IPS DF 4.7 (cell line): ENCODE results near the gene CDC25C.
"Not testable (repeated sequence)": the region's sequence is repeated elsewhere in the genome, so short reads cannot be mapped to it uniquely, and the experiment has no call there.

Source experiments
- DNase-seq: peaks from one replicate; pipeline ENCODE4 v3.0.0-alpha.2; 2013; ENCODE audit warnings: low spot score; ENCODE audit errors: extremely low read depth

The CDC25C gene

DNA sequence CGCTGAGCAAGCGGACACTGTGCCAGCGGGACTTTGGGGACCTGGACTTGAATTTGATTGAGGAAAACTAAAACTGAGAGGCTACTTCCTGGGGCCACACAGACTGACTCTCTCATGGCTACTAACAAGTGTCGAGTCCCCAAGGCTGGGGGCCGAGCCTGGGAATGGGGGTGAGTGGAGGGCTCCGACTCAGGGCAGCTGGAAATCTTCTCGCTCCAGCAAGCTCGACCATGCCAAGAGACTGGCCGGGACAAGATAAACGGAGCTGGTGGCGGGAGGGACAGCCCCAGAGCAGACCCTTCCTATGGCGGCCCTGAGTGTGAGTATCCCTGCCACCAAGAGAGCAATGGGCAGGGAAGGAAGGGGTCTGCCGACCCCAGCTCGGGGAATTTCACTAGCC is 15.3 kb upstream of the CDC25C start:
- DNase-seq: no peak

GRCh38 chr5:138344887-138345622 is 13.5 kb upstream of the CDC25C start:
- DNase-seq: no peak

GRCh38 chr5:138340008-138340407 is 8.4 kb upstream of the CDC25C start:
- DNase-seq: no peak

DNA sequence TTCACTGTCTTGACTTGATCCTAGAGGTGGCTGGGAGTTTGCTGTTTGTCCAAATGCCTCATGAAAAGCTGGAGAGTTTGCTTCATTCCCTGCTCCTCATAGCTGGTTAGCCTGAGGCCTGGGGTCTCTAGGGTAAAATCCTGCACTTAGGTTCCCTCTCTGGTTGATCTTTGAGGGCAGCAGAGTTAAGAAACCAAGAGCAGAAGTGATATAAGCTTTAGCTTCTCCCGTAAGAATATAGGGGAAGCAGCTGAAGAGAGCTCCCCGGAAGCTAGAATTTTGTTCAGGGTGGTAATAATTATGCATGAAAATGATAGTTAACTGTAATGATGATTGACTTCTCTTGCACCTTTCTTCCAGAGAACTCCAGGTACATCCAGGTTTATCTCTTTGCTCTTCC is 7.9 kb upstream of the CDC25C start:
- no peak for DNase-seq

GRCh38 chr5:138339091-138339456 is 7.5 kb upstream of the CDC25C start:
- no peak for DNase-seq

GRCh38 chr5:138338411-138339090 is 6.9 kb upstream of the CDC25C start:
- no peak for DNase-seq

DNA sequence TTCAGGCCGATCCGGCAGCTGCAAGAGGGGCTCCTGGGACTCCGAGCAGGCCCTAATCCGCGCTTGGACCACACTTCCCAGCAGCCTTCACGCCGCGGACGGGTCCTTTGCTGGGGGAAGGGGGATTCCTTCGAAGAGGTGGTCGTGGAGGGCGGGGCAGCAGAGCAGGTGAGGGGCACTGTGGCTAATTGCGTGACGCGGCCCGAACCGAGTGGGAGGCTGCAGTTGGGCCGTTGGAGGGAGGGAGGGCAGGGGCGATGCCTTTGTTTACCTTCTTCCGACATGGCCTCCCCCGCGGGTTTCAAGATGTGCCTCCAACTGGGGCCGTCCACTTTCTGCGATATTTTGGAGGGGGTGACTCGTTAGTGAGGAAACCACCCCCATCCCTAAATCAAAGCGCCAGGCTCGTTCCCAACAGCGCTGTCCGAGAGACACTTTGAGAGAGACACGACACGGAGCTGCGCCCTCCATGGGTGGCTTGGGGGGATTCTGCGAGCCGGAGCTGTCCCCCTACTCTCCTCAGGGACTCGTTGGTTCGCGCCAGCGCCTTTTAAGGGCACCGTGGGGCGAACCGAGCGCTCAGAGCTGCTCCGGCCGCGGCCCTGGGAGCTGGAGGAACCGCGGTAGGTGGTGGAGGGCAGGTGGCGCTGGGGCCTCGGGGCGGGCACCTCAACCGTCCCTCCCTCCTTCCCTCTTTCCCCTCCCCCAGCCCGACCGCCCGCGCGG is 6.2 kb upstream of the CDC25C start, which contains the start of gene FAM53C:
Gene FAM53C (plus strand): TSS at position 582 of the 726 bp plus-strand sequence. CDS start 3,070 bp downstream, outside the sequence.
- DNase-seq: no peak

DNA sequence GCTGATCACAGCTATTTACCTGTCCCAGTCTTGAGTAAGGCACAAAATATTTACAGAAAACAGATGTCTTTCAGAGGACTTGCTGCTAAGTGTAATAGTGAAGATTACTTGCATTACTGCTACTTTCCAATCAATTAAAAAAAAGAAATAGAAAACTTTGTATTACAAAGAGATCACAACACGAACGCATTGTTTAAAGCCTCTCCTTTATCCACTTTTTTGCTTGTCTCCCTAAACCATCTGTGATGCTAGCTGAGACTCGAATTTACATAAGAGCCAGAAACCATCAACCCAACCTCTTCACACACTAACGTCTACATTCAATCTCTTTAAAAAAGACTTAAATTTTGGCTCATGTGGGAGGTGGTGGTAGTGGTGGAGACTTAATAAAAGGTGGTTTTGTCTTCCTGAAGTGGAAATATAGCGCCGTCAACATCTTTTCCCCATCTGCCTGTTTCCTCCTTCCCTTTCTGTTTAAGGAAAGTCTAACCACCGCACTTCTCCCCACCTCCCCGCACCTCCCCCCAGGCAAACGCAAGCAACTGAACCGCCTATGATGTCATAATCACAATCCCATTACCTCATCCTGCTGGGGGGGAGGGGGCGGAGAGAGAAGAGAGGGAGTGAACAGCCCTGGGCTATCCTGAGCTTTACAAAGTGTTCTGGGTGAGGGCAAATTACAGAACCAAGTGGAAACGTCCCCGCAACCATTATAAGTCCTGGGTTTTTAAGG is 5.5 kb upstream of the CDC25C start:
- DNase-seq: no peak

- no peak for DNase-seq
Measured at GRCh38 chr5:138334867-138335447, 3.4 kb upstream of the CDC25C start.

DNA sequence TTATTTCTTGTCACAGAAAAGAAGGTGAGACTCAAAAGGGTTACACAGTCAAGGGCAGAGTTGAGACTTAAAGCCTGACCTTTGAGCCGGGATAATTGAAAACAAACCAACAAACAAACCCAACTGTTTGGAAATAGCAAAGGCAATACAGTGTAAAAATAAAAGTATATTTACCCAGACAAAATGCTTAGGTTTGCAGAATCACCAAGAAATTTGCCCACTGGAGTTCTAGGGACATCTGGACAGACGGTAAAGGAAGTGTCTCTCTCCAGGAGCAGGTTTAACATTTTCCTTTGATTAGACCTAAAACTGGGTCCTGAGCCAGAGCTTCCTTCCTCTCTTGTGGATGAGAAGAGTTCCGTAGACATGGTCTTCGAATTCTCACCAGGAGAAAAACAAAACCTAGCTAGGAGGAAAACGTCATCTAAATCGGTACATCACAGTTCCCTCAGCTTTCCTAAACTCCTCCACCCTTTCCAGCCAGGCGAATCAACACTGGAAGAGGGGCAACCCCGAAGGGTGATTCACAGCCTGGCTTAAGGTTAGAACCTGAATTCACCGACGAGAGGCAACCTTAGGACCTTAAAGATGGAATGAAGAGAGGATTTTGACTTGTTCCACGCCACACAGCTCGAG is 673 bp downstream of the CDC25C start:
- DNase-seq: no peak

DNA sequence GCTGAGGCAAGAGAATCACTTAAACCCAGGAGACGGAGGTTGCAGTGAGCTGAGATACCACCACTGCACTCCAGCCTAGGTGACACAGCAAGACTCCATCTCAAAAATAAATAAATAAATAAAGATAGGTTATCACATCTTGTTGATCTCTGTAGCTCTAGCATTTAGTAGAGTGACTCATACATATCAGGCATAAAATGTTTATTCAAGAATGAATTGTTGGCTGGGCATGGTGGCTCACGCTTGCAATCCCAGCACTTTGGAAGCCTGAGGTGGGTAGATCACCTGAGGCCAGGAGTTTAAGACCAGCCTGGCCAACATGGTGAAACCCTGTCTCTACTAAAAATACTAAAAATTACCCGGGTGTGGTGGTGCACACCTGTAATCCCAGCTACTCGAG is 13.4 kb downstream of the CDC25C start:
- not testable (repeated sequence) for DNase-seq

DNA sequence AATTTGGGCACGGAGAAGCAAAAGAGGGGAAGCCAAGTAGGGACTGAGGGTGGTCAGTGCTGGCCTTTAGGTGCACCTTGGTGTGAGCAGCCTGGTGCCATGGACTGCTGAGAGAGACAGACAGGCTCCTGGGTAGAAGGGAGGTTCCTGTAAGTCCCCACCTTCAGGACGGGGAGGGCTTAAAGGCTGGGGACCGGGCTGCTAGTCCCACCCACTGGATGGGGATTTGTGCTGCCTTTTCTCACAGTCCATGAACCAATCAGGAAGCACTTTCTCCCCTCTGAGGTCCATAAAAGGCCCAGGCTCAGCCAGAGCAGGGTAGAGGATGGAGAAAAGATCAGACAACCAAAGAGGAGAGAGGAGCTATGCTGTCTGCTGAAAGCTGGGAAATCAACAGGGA is 15.2 kb downstream of the CDC25C start:
- DNase-seq: no peak

GRCh38 chr5:138315751-138316278 is 15.8 kb downstream of the CDC25C start:
- no peak for DNase-seq

DNA sequence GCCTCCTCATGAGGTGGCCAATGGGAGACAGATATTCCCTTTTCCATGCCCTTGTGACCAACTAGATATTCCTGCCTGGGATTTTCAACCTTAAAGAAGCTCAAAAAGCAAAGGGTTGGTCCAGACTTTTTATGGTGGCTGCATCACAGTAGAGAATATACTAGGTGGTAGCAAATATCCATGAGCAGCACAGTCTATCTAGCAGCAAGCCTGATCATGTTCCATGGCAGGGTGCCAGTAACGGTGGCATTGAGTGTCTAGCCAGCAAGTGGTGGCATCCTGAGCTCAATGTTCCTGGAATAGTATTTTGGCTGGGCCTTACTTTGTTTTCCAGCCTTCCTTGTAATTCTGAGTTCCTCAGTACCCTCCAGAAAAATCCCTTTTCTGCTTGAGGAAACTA is 25.8 kb downstream of the CDC25C start:
- DNase-seq: no peak

DNA sequence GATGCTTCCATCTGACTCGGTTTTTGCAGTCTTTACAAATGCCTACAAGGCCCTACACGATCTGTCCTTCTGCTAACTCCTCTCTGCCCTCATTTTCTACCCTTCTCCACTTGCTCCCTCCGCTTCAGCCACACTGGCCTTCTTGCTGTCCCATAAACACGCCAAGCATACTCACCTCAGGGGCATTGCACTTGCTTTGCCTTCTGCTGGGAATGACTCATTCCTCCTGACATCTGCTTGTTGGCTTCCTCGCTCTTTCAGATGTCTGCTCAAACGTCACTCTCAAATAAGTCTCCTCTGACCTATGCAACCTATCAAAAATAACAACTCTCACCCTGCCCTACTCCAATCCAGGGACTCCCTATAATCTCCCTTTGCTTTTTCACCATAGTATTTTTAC is 28.2 kb downstream of the CDC25C start:
- no peak for DNase-seq

DNA sequence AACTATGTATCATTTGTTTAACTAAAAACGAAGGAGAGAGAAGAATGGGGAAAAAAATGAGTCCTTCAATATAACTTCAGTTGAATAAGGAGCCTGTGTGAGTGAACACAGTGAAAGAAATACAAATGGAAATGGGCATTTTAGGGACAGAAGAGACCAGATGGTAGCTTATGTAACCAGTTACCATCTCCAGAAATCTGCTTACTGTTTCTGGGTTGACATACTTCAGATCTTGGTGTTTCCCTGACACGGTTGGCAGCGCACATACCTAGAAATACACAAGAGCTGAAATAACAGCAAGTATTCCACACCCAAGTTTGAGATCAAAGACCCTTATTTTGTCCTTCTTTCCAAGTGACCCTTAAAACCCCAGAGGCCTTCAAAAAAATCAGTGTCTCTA is 42.3 kb downstream of the CDC25C start:
- no peak for DNase-seq

DNA sequence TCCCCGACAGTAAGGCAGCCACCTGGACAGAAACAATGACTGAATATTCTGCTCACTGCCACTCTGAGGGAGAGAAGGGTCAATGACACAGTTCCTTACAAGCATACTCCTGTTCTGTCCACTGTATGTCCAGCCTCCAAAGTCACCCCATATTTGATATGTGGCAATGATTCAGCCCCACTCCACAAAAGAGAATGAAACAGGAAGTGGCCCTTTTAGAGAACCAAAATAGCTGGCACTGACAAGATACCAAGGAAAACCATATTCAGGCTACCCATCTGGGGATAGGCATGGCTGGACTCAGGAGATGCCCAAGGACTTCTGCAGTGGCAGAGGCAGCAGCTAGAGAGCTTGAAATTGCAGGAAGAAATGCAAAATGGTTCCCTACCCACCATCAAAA is 44.4 kb downstream of the CDC25C start:
- DNase-seq: no peak

- peak; percentile 16 for DNase-seq
Measured at GRCh38 chr5:138282920-138283742, 48.5 kb downstream of the CDC25C start.

DNA sequence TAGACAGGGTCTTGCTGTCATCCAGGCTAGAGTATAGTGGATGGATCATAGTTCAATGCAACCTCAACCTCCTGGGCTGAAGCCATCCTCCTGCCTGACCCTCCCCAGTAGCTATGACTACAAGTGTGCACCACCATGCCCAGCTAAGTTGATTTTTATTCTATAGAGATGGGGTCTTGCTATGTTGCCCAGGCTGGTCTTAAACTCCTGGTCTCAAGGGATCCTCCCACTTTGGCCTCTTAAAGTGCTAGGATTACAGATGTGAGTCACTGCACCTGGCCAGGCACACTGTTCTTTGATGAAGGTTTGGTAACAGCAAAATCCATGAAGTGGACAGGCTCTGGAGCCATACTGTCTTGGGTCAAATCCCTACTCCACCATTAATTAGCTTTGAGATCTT is 50.7 kb downstream of the CDC25C start:
- DNase-seq: no peak
